Measurements from ENCODE around the gene OR2K2.
"Not testable (repeated sequence)": the region's sequence is repeated elsewhere in the genome, so short reads cannot be mapped to it uniquely, and the experiment has no call there.

Gene OR2K2

DNA sequence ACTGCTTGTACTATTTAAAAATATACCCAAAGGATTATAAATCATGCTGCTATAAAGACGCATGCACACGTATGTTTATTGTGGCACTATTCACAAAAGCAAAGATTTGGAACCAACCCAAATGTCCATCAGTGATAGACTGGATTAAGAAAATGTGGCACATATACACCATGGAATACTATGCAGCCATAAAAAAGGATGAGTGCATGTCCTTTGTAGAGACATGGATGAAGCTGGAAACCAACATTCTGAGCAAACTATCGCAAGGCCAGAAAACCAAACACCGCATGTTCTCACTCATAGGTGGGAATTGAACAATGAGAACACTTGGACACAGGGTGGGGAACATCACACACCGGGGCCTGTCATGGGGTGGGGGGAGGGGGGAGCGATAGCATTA, 26.0 kb downstream of the OR2K2 start:
- H3K9me3 Mint-ChIP-seq, H3K36me3 Mint-ChIP-seq, H3K4me3 Mint-ChIP-seq, H3K27ac Mint-ChIP-seq, H3K4me1 Mint-ChIP-seq, H3K27me3 Mint-ChIP-seq, ATAC-seq: not testable (repeated sequence)

DNA sequence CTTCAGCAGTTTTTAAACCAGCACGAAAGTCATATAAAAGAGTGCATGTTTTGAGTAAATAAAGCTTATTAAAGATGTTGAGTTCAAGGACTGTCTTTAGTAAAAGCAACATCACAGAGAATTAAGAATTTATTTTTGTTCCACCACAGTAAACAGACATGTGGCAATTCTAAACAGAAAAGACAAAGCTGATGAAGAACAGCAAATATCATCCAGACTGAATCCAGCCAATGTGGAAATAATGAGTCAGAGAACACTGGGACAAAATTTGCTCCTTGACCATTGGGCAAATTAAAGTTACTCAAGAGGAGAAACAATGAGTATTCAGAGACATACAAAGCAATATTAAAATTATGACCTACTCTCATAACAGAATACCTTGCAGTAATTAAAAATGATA, 28.8 kb downstream of the OR2K2 start:
- Mint-ChIP-seq H3K4me1 (no peaks in the 10 kb centered on the region), H3K27me3 (no peaks in the 10 kb centered on the region), H3K27ac (no peak overlapping the region), H3K9me3 (peaks cover 4% of the 10 kb centered on the region), H3K36me3 (no peaks in the 10 kb centered on the region), H3K4me3 (no peak overlapping the region)
- no peak for ATAC-seq

DNA sequence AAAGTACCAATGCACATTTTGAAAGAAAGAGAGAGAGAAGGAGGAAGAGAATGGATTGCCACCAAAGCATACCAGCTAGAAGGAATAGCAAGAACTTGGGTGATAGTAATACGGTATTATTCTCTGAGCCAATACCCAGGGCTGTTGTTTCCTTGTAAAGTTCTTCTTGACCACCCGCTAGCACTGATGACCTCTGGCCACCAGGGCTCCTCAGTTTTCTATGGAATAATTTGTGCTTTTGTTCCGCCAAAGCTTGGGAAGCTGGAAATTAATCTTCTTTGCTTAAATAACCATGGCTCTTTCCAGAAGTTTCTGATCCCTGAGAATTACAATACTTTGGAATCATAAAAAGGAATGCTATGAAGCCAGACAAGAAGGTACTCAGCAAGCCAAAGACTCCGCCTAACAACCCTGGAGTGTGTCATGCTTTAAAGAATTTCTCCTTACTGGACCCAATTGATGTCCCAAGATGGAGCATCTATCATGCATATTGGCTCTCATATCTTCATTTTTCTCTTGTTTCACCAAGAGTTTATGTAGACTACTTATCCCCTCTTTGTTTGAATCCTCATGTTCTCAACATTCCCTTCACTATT, 29.8 kb downstream of the OR2K2 start:
- no peak for ATAC-seq
- H3K27me3 Mint-ChIP-seq, result no peaks in the 10 kb centered on the region
- no peak overlapping the region for H3K27ac Mint-ChIP-seq
- no peak overlapping the region for H3K4me3 Mint-ChIP-seq
- H3K4me1 Mint-ChIP-seq, result no peaks in the 10 kb centered on the region
- H3K9me3 Mint-ChIP-seq, result peaks cover 4% of the 10 kb centered on the region
- H3K36me3 Mint-ChIP-seq, result no peaks in the 10 kb centered on the region

- not testable (repeated sequence) for H3K27me3 Mint-ChIP-seq, H3K4me1 Mint-ChIP-seq, H3K4me3 Mint-ChIP-seq, H3K27ac Mint-ChIP-seq, ATAC-seq, H3K36me3 Mint-ChIP-seq, H3K9me3 Mint-ChIP-seq
These were observed 30.4 kb downstream of the OR2K2 start for GRCh38 chr9:111299599-111299966.

- no peak overlapping the region for H3K4me3 Mint-ChIP-seq
- H3K27ac Mint-ChIP-seq, result no peak overlapping the region
- peaks cover 4% of the 10 kb centered on the region for H3K9me3 Mint-ChIP-seq
- no peaks in the 10 kb centered on the region for H3K4me1 Mint-ChIP-seq
- no peak for ATAC-seq
- H3K36me3 Mint-ChIP-seq, result no peaks in the 10 kb centered on the region
- H3K27me3 Mint-ChIP-seq, result no peaks in the 10 kb centered on the region
These were observed 31.1 kb downstream of the OR2K2 start for GRCh38 chr9:111298731-111299598.

DNA sequence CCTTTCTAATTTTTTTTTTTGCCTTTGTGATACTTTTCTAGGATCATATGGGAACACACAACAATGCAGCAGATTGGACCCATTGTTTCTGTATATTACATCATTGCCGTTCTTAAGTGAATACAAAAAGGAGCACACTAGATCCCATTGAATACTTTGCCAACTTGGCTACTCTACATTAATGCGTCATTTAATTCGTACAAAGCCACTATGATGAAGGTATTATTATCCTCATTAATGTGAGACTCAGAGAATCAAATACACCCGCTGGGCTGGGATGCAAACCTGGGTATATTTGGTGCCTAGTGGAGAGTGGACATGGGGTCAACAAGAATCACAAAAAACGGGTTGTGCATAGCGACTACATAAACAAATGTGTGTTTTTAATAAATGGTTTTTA, 31.9 kb downstream of the OR2K2 start:
- no peak overlapping the region for H3K27ac Mint-ChIP-seq

DNA sequence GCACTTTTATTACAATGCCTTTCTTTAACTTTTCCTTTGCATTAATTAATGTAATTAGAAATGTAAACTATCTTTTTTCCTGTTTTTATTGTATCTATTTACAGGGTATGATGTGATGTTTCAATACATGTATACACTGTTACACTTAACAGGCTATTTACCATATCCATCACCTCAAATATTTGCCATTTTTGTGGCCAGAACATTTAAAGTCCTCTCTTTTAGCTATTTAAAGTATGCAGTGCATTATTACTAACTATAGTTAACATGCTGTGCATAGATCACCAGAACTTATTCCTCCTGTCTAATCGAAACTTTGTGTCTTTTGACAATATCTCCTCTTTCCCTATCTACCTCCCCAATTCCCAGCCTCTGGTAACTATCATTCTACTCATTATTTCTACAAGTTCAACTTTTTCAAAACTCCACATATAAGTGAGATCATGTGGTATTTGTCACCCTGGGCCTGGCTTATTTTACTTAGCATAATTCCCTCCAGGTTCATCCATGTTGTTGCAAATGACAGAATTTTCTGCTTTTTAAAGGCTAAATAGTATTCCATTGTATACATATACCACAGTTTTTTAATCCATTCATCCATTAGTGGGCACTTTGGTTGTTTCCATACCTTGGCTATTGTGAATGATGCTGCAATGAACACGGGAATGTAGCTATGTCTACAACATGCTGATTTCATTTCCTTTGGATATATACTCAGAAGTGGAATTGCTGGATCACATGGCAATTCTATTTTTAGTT, 32.8 kb downstream of the OR2K2 start:
- H3K4me1 Mint-ChIP-seq, result no peaks in the 10 kb centered on the region
- H3K4me3 Mint-ChIP-seq, result no peak overlapping the region
- ATAC-seq, result no peak
- no peaks in the 10 kb centered on the region for H3K27me3 Mint-ChIP-seq
- H3K27ac Mint-ChIP-seq, result no peak overlapping the region
- H3K36me3 Mint-ChIP-seq, result no peaks in the 10 kb centered on the region
- H3K9me3 Mint-ChIP-seq, result peaks cover 4% of the 10 kb centered on the region

More for the DNA sequence above, 31.9 kb downstream of the OR2K2 start:
- H3K27me3 Mint-ChIP-seq, result no peaks in the 10 kb centered on the region
- ATAC-seq, result no peak
- no peaks in the 10 kb centered on the region for H3K4me1 Mint-ChIP-seq
- H3K36me3 Mint-ChIP-seq, result no peaks in the 10 kb centered on the region
- no peak overlapping the region for H3K4me3 Mint-ChIP-seq
- H3K9me3 Mint-ChIP-seq, result peaks cover 4% of the 10 kb centered on the region

DNA sequence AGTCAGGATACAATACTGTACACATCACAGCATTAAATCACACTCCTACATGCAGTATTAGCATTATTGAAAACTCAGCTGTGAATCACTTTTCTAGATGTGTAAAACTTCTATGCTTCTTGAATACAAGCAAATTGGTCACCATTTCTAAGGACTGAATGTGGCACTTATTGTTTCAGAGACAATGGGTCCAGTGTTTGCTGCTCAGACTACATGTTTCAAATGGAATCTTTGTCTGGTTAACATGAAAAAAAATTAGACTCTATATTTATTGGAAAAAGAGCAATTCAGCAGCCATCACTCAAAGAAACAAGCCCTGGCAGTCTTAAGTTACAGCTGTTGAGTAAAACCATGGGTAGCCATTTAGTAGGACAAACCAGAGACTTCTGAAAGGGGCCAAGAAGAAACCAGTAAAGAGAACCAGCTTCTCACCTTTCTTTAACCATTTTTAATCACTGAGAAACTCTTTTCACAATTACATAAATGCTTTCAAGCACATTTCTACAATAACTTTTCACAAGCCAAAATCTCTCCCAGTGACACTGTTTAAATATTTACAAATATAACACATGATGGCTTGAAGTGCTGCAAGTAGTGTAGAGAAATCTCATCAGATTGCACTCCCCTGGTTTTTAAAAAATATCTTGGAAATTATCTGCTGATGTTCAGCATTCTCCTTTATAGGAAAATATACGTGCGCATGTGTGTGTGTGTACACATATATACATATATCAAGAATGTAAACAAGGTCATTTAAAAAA, 35.2 kb downstream of the OR2K2 start:
- H3K27me3 Mint-ChIP-seq, result no peaks in the 10 kb centered on the region
- no peaks in the 10 kb centered on the region for H3K36me3 Mint-ChIP-seq

GRCh38 chr9:111287127-111287526, 42.9 kb downstream of the OR2K2 start:
- no peak overlapping the region for H3K27ac Mint-ChIP-seq
- H3K4me1 Mint-ChIP-seq, result no peaks in the 10 kb centered on the region
- no peak overlapping the region for H3K4me3 Mint-ChIP-seq
- peaks cover 10% of the 10 kb centered on the region for H3K27me3 Mint-ChIP-seq
- ATAC-seq, result no peak
- no peaks in the 10 kb centered on the region for H3K36me3 Mint-ChIP-seq
- H3K9me3 Mint-ChIP-seq, result peaks cover 6% of the 10 kb centered on the region

More for the DNA sequence above, 35.2 kb downstream of the OR2K2 start:
- Mint-ChIP-seq H3K9me3 (peaks cover 4% of the 10 kb centered on the region), H3K27ac (no peak overlapping the region), H3K4me1 (no peaks in the 10 kb centered on the region), H3K4me3 (no peak overlapping the region)
- ATAC-seq, result no peak

- no peaks in the 10 kb centered on the region for H3K4me1 Mint-ChIP-seq
- H3K4me3 Mint-ChIP-seq, result no peak overlapping the region
- peaks cover 9% of the 10 kb centered on the region for H3K27me3 Mint-ChIP-seq
- no peaks in the 10 kb centered on the region for H3K36me3 Mint-ChIP-seq
- no peak overlapping the region for H3K27ac Mint-ChIP-seq
- H3K9me3 Mint-ChIP-seq, result peaks cover 6% of the 10 kb centered on the region
- no peak for ATAC-seq
These were observed 45.3 kb downstream of the OR2K2 start for GRCh38 chr9:111284703-111285102.

GRCh38 chr9:111282845-111283244, 47.2 kb downstream of the OR2K2 start:
- no peak for ATAC-seq
- Mint-ChIP-seq H3K9me3 (peaks cover 6% of the 10 kb centered on the region), H3K4me1 (no peaks in the 10 kb centered on the region), H3K27me3 (no peaks in the 10 kb centered on the region), H3K4me3 (no peak overlapping the region), H3K27ac (no peak overlapping the region), H3K36me3 (no peaks in the 10 kb centered on the region)

DNA sequence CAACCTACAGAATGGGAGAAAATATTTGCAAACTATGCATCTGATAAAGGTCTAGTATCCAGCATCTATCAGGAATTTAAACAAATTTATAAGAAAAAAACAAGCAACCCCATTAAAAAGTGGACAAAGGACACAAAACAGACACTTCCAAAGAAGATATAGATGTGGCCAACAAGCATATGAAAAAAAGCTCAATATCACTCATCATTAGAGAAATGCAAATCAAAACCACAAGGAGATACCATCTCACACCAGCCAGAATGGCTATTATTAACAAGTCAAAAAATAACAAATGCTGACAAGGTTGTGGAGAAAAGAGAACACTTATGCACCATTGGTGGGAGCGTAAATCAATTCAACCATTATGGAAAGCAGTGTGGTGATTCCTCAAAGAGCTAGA, 49.2 kb downstream of the OR2K2 start:
- H3K27me3 Mint-ChIP-seq, H3K4me1 Mint-ChIP-seq, ATAC-seq: not testable (repeated sequence)

More for the DNA sequence above, 49.2 kb downstream of the OR2K2 start:
- not testable (repeated sequence) for H3K4me3 Mint-ChIP-seq, H3K9me3 Mint-ChIP-seq, H3K36me3 Mint-ChIP-seq, H3K27ac Mint-ChIP-seq

Data from stimulated activated memory B cell treated with anti-CD40 and anti-IgM and Interleukin-4, amounts not matched to agents 10 μg/mL and 1 μg/mL and 100 μg/mL, for 72 hours (primary cell).